ENCODE data around the gene CNOT10.

- TF ChIP-seq POLR2A (IDR thresholded peaks at IDR 0.05; ENCODE audit: low read length): no peak
- no peak for TF ChIP-seq GATA1 (IDR thresholded peaks at IDR 0.05; ENCODE audit: low read depth, low read length)
These were observed 132.7 kb downstream of the CNOT10 start, which contains the start of gene TRIM71 for GRCh38 chr3:32817558-32818228.

Data from erythroblast (primary cell).